Measurements from ENCODE around the gene LGALS3. TPM values are rescaled to one million over a fixed set of nuclear protein-coding genes. Genes with fewer than 3 reads are reported as not detected.
A peak's percentile ranks its signal among the peaks of the same experiment; 100 is the strongest.

LGALS3 gene
- total RNA-seq, 1 donor from 2014 or later = 528 TPM

- H3K36me3 ChIP-seq = no peaks in the 10 kb centered on the region
- H3K4me3 ChIP-seq = no peak overlapping the region
- H3K9me3 ChIP-seq = peaks cover 5% of the 10 kb centered on the region
- ATAC-seq (peak; percentile 86 to 89), DNase-seq (peak; percentile 95)
- no peaks in the 10 kb centered on the region for H3K27me3 ChIP-seq (ENCODE audit: low read depth)
- peaks cover 59% of the 10 kb centered on the region for H3K4me1 ChIP-seq
- intact Hi-C loops (cut with DNase I) = no loop called here
- H3K27ac ChIP-seq = peak overlapping the region; percentile 92
- no peak for TF ChIP-seq CTCF (IDR thresholded peaks at IDR 0.05)
Measured at GRCh38 chr14:55107766-55108554, 21.1 kb upstream of the LGALS3 start.

GRCh38 chr14:55109836-55110235, 19.2 kb upstream of the LGALS3 start:
- H3K36me3 ChIP-seq = no peaks in the 10 kb centered on the region
- H3K27ac ChIP-seq = no peak overlapping the region
- H3K9me3 ChIP-seq = no peaks in the 10 kb centered on the region
- no peak for TF ChIP-seq CTCF (IDR thresholded peaks at IDR 0.05)
- H3K4me3 ChIP-seq = no peak overlapping the region
- H3K27me3 ChIP-seq (ENCODE audit: low read depth) = no peaks in the 10 kb centered on the region
- ATAC-seq (no peak), DNase-seq (no peak)
- intact Hi-C loops (cut with DNase I) = no loop called here
- peaks cover 41% of the 10 kb centered on the region for H3K4me1 ChIP-seq

GRCh38 chr14:55111122-55111708, 17.8 kb upstream of the LGALS3 start:
- Histone ChIP-seq H3K27ac (no peak overlapping the region), H3K4me1 (peaks cover 30% of the 10 kb centered on the region), H3K9me3 (no peaks in the 10 kb centered on the region), H3K4me3 (no peak overlapping the region), H3K27me3 (ENCODE audit: low read depth) (no peaks in the 10 kb centered on the region), H3K36me3 (no peaks in the 10 kb centered on the region)
- intact Hi-C loops (cut with DNase I) = no loop called here
- DNase-seq (no peak), ATAC-seq (no peak)
- TF ChIP-seq CTCF (IDR thresholded peaks at IDR 0.05) = no peak

GRCh38 chr14:55114720-55115119, 14.3 kb upstream of the LGALS3 start:
- intact Hi-C loops (cut with DNase I) = no loop called here
- Histone ChIP-seq H3K9me3 (no peaks in the 10 kb centered on the region), H3K4me3 (no peak overlapping the region), H3K4me1 (peaks cover 24% of the 10 kb centered on the region), H3K27me3 (ENCODE audit: low read depth) (no peaks in the 10 kb centered on the region), H3K27ac (no peak overlapping the region), H3K36me3 (no peaks in the 10 kb centered on the region)
- no peak for DNase-seq
- no peak for TF ChIP-seq CTCF (IDR thresholded peaks at IDR 0.05)
- no peak for ATAC-seq

GRCh38 chr14:55115460-55115859, 13.6 kb upstream of the LGALS3 start:
- H3K36me3 ChIP-seq = no peaks in the 10 kb centered on the region
- TF ChIP-seq CTCF (IDR thresholded peaks at IDR 0.05) = no peak
- ATAC-seq (no peak), DNase-seq (no peak)
- H3K27me3 ChIP-seq (ENCODE audit: low read depth) = no peaks in the 10 kb centered on the region
- H3K9me3 ChIP-seq = no peaks in the 10 kb centered on the region
- intact Hi-C loops (cut with DNase I) = no loop called here
- H3K4me3 ChIP-seq = no peak overlapping the region
- H3K4me1 ChIP-seq = peaks cover 30% of the 10 kb centered on the region
- H3K27ac ChIP-seq = no peak overlapping the region

Data from lower lobe of right lung (tissue), 2 donors.